PC-3 (cell line): Measurements from ENCODE around the gene TFF2.

Experiments
- EZH2 ChIP-seq: fragments of 300-600 bp; sonication (generic); IDR thresholded peaks from one replicate; pipeline ENCODE4 v1.6.1; 2017; ENCODE audit warnings: antibody characterized with exemption, mild to moderate bottlenecking, low read length; ENCODE audit not compliant: unreplicated experiment
- EZH2phosphoT487 ChIP-seq: fragments of 300-600 bp; sonication (generic); IDR thresholded peaks from 2 replicates; pipeline ENCODE4 v1.6.1; 2018; ENCODE audit warnings: mild to moderate bottlenecking, antibody characterized with exemption, low read length, borderline replicate concordance
- TF ChIP-seq, protein P1 (sequence below): fragments of 300-600 bp; sonication (generic); conservative IDR thresholded peaks from 2 replicates; pipeline ENCODE4 v1.5.1; 2017; ENCODE audit warnings: antibody characterized with exemption, low read depth, mild to moderate bottlenecking, low read length

- TF ChIP-seq, protein P1, sequence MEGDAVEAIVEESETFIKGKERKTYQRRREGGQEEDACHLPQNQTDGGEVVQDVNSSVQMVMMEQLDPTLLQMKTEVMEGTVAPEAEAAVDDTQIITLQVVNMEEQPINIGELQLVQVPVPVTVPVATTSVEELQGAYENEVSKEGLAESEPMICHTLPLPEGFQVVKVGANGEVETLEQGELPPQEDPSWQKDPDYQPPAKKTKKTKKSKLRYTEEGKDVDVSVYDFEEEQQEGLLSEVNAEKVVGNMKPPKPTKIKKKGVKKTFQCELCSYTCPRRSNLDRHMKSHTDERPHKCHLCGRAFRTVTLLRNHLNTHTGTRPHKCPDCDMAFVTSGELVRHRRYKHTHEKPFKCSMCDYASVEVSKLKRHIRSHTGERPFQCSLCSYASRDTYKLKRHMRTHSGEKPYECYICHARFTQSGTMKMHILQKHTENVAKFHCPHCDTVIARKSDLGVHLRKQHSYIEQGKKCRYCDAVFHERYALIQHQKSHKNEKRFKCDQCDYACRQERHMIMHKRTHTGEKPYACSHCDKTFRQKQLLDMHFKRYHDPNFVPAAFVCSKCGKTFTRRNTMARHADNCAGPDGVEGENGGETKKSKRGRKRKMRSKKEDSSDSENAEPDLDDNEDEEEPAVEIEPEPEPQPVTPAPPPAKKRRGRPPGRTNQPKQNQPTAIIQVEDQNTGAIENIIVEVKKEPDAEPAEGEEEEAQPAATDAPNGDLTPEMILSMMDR = no peak
- TF ChIP-seq EZH2phosphoT487 (no peak), EZH2 (no peak)
Observed at GRCh38 chr21:42316891-42317290, 33.9 kb downstream of the TFF2 start.
